SIG-M5 treated with dmso at 0.1 percent for 504 hours (cell line): ENCODE data around the gene EDAR.

Experiments
- DNase-seq: peaks from one replicate; lab custom pipeline; 2025; ENCODE audit not compliant: unreplicated experiment; lab: John Stamatoyannopoulos, UW

The EDAR gene

GRCh38 chr2:108910541-108911396 is 78.3 kb downstream of the EDAR start:
- DNase-seq, result no peak

- no peak for DNase-seq
Measured at GRCh38 chr2:108910011-108910431, 79.0 kb downstream of the EDAR start.

GRCh38 chr2:108909275-108909823 is 79.7 kb downstream of the EDAR start:
- no peak for DNase-seq

- no peak for DNase-seq
Measured at GRCh38 chr2:108908713-108909070, 80.3 kb downstream of the EDAR start.

GRCh38 chr2:108907822-108908712 is 81.0 kb downstream of the EDAR start:
- DNase-seq, result no peak

GRCh38 chr2:108906403-108907077 is 82.5 kb downstream of the EDAR start:
- no peak for DNase-seq

GRCh38 chr2:108905906-108906305 is 83.1 kb downstream of the EDAR start:
- no peak for DNase-seq

- DNase-seq, result no peak
Measured at GRCh38 chr2:108905176-108905575, 83.8 kb downstream of the EDAR start.

- no peak for DNase-seq
Measured at GRCh38 chr2:108904680-108905079, 84.3 kb downstream of the EDAR start.

GRCh38 chr2:108898315-108899082 is 90.5 kb downstream of the EDAR start:
- DNase-seq, result no peak

GRCh38 chr2:108896741-108897140 is 92.3 kb downstream of the EDAR start:
- no peak for DNase-seq

- no peak for DNase-seq
Measured at GRCh38 chr2:108895188-108895587, 93.8 kb downstream of the EDAR start.

- DNase-seq, result no peak
Measured at GRCh38 chr2:108894766-108895165, 94.3 kb downstream of the EDAR start.

GRCh38 chr2:108893277-108893676 is 95.7 kb downstream of the EDAR start:
- DNase-seq, result no peak

GRCh38 chr2:108889907-108890306 is 99.1 kb downstream of the EDAR start:
- DNase-seq, result no peak

- DNase-seq, result no peak
Measured at GRCh38 chr2:108884619-108885018, 104.4 kb downstream of the EDAR start.

- no peak for DNase-seq
Measured at GRCh38 chr2:108878276-108878675, 110.7 kb downstream of the EDAR start.

GRCh38 chr2:108877506-108877905 is 111.5 kb downstream of the EDAR start:
- no peak for DNase-seq

- DNase-seq, result no peak
Measured at GRCh38 chr2:108870069-108870644, 118.9 kb downstream of the EDAR start.

- no peak for DNase-seq
Measured at GRCh38 chr2:108869542-108869941, 119.5 kb downstream of the EDAR start.
